CD14-positive monocyte (primary cell): ENCODE results near the gene MTA2. TPM values are rescaled to one million over a fixed set of nuclear protein-coding genes. Genes with fewer than 3 reads are reported as not detected.

Experiments
- DNase-seq, 3 donors: peaks; one replicate each; pipeline ENCODE4 v3.0.0-alpha.2; 2011 to 2022
- H2AFZ ChIP-seq: 2 replicates; pipeline ENCODE4 v1.6.0; 2012; ENCODE audit warnings: mild to moderate bottlenecking, low read depth, low read length, inconsistent platforms; ENCODE audit not compliant: insufficient read depth, poor library complexity, severe bottlenecking
- H3K27ac ChIP-seq, 2 donors: 1 replicate in 1 of 2; 2 replicates in 1 of 2; pipeline ENCODE4 v1.5.1; 2012 to 2013; ENCODE audit warnings: low read length in 2 of 2, control low read depth in 1 of 2, inconsistent platforms in 1 of 2, low read depth in 1 of 2, mild to moderate bottlenecking in 1 of 2
- H3K27me3 ChIP-seq, 2 donors: one replicate each; pipeline versions ENCODE4 v1.6.0 to v1.6.1; 2011 to 2013; ENCODE audit warnings: low read length in 2 of 2; ENCODE audit not compliant: control insufficient read depth in 2 of 2, insufficient read depth in 2 of 2
- H3K36me3 ChIP-seq, 2 donors: replicated peaks in 1 of 2; 1 replicate in 1 of 2; 2 replicates in 1 of 2; pipeline versions ENCODE4 v1.5.1 to v1.6.1; 2012 to 2013; ENCODE audit warnings: low read length in 2 of 2, control low read depth in 1 of 2, inconsistent platforms in 1 of 2, mild to moderate bottlenecking in 1 of 2; ENCODE audit not compliant: insufficient read depth in 2 of 2, control insufficient read depth in 1 of 2
- H3K4me1 ChIP-seq, 2 donors: 1 replicate in 1 of 2; 2 replicates in 1 of 2; pipeline versions ENCODE4 v1.5.1 to v1.6.1; 2012 to 2013; ENCODE audit warnings: low read length in 2 of 2, control low read depth in 1 of 2, inconsistent platforms in 1 of 2, mild to moderate bottlenecking in 1 of 2, moderate library complexity in 1 of 2; ENCODE audit not compliant: insufficient read depth in 2 of 2, control insufficient read depth in 1 of 2
- H3K4me2 ChIP-seq: replicated peaks from 2 replicates; pipeline ENCODE3; 2012; ENCODE audit warnings: low read length, moderate library complexity, mild to moderate bottlenecking; ENCODE audit not compliant: poor library complexity, severe bottlenecking; ENCODE audit errors: extremely low read depth
- H3K4me3 ChIP-seq, 3 experiments: fragments of 200-600 bp in 1 of 3; sonication (generic) in 1 of 3; replicated peaks in 1 of 3; 1 replicate in 2 of 3; 2 replicates in 1 of 3; pipeline ENCODE4 v1.5.1; 2011 to 2013; ENCODE audit warnings: low read length in 3 of 3, mild to moderate bottlenecking in 3 of 3, control low read depth in 2 of 3, low read depth in 2 of 3, inconsistent platforms in 1 of 3, moderate library complexity in 1 of 3
- H3K79me2 ChIP-seq: 2 replicates; pipeline ENCODE4 v1.6.0; 2012; ENCODE audit warnings: mild to moderate bottlenecking, control low read depth, inconsistent platforms, low read length, moderate library complexity; ENCODE audit not compliant: insufficient read depth
- H3K9ac ChIP-seq: 2 replicates; pipeline ENCODE4 v1.6.0; 2017; ENCODE audit warnings: low read length, mild to moderate bottlenecking; ENCODE audit not compliant: insufficient read depth, poor library complexity, severe bottlenecking
- H3K9me3 ChIP-seq, 2 donors: replicated peaks in 1 of 2; 1 replicate in 1 of 2; 2 replicates in 1 of 2; pipeline versions ENCODE4 v1.5.1 to v1.6.1; 2012 to 2013; ENCODE audit warnings: low read length in 2 of 2, control low read depth in 1 of 2; ENCODE audit not compliant: control insufficient read depth in 1 of 2, insufficient read depth in 1 of 2
- H4K20me1 ChIP-seq: 2 replicates; pipeline ENCODE4 v1.6.0; 2012; ENCODE audit warnings: mild to moderate bottlenecking, low read length, control low read depth, moderate library complexity; ENCODE audit not compliant: insufficient read depth
- H3K27ac Mint-ChIP-seq, 7 donors: one replicate each; pipeline ENCODE4 v1.8.0; 2020; ENCODE audit warnings: mild to moderate bottlenecking in 7 of 7, mixed read lengths in 7 of 7, moderate library complexity in 6 of 7, inconsistent platforms in 2 of 7
- H3K27me3 Mint-ChIP-seq, 3 donors: one replicate each; pipeline ENCODE4 v1.8.0; 2021 to 2022; ENCODE audit warnings: low read depth in 3 of 3, mild to moderate bottlenecking in 3 of 3, mixed read lengths in 3 of 3, moderate library complexity in 3 of 3, inconsistent platforms in 1 of 3
- H3K36me3 Mint-ChIP-seq, 2 donors: one replicate each; pipeline ENCODE4 v1.8.0; 2020; ENCODE audit warnings: mixed read lengths in 2 of 2, inconsistent platforms in 1 of 2, mild to moderate bottlenecking in 1 of 2
- H3K4me1 Mint-ChIP-seq: one replicate; pipeline ENCODE4 v1.8.0; 2020; ENCODE audit warnings: mild to moderate bottlenecking, mixed read lengths
- H3K4me3 Mint-ChIP-seq, 2 donors: one replicate each; pipeline ENCODE4 v1.8.0; 2020; ENCODE audit warnings: mild to moderate bottlenecking in 2 of 2, mixed read lengths in 2 of 2, moderate library complexity in 1 of 2
- H3K9me3 Mint-ChIP-seq, 7 donors: one replicate each; pipeline ENCODE4 v1.8.0; 2020 to 2022; ENCODE audit warnings: mixed read lengths in 7 of 7, mild to moderate bottlenecking in 6 of 7, moderate library complexity in 6 of 7, inconsistent platforms in 2 of 7
- WGBS: methylation state at CpG from one replicate; pipeline ENCODE4 v1.1.5; 2013; ENCODE audit warnings: missing lambda C conversion rate; ENCODE audit not compliant: insufficient coverage; 5-methylcytosine and 5-hydroxymethylcytosine counted together
- intact Hi-C, 2 donors: fragments of 100-400 bp; cut with micrococcal nuclease; formaldehyde crosslinking; loops; one replicate each; pipeline versions ENCODE4 v1.15.0 to v1.15.1; 2023
- polyA plus RNA-seq, 3 donors: library from polyadenylated mRNA; depleted of rRNA in 1 of 3; unstranded in 2 of 3; stranded (reverse) in 1 of 3; fragments of 300-500 nt in 2 of 3; fragments of >200 nt in 1 of 3; fragmentation: Illumina TruSeq in 2 of 3; gene quantifications; 1 replicate in 2 of 3; 2 replicates in 1 of 3; pipeline ENCODE4 v1.2.3, GENCODE V29; 2012 to 2021
- TF ChIP-seq, protein P1 (sequence below): fragments of 200-600 bp; IDR thresholded peaks from one replicate; pipeline ENCODE4 v1.8.0; 2022; ENCODE audit warnings: antibody characterized with exemption, mild to moderate bottlenecking

The MTA2 gene
- polyA plus RNA-seq, 3 donors: 14.0 to 38.6 (median 17.6) TPM

DNA sequence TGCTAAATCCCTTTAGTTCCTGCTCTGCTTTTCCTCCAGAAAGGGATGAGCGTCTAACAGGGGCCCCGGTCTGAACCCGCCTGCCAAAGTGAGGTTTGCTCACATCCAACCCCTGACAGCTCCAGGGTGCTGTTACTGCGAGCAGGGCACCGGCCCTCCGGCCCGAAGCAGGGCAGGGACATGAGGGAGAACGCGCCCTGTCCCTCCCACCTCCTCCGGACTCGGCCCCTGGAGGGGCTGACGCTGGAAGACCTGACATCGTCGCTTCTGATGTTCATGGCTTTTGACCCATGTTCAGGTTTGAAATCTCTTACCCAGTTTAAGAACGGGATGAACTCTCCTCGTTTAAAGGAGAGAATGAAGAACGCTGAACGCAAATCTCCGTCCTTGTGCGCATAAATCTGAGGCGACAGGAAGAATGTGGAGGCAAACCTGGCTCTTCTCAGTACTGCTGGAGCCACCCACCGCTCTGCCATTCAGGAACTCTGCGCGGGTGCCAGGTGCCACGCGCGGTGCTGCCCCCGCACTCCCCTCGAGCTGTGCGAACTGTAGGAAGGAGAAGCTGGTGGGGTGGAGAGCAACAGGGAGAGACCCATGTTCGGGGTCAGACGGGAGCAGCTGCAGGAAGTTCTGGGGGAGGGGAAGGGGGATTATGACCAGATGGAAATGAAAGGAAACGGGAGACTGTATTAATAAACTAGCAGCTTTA lies 27.1 kb downstream of the MTA2 start:
- peak overlapping the region; percentile 85 for H3K9ac ChIP-seq
- under 1% methylated on average over 30 of the region's 33 CpGs for WGBS
- Mint-ChIP-seq H3K27me3 (peaks cover 0 to 2% (median 0%) of the 10 kb centered on the region in 3 donors), H3K4me3 (peak overlapping the region; percentile 95 to 99), H3K9me3 (peaks cover 0 to 2% (median 0%) of the 10 kb centered on the region in 7 donors), H3K27ac (peak overlapping the region; percentile 90 to 96 (median 94)), H3K4me1 (peaks cover 44% of the 10 kb centered on the region), H3K36me3 (peaks cover 52 to 67% of the 10 kb centered on the region in 2 donors)
- H3K27ac ChIP-seq: peak overlapping the region; percentile 62 to 85
- H4K20me1 ChIP-seq: peaks cover 34% of the 10 kb centered on the region
- H3K4me1 ChIP-seq: peaks cover 22 to 29% of the 10 kb centered on the region in 2 donors
- H3K9me3 ChIP-seq: no peaks in the 10 kb centered on the region
- peak overlapping the region; percentile 68 to 100 (median 91) for H3K4me3 ChIP-seq
- no peaks in the 10 kb centered on the region for H3K27me3 ChIP-seq
- H3K79me2 ChIP-seq: peaks cover 62% of the 10 kb centered on the region
- TF ChIP-seq, protein P1, sequence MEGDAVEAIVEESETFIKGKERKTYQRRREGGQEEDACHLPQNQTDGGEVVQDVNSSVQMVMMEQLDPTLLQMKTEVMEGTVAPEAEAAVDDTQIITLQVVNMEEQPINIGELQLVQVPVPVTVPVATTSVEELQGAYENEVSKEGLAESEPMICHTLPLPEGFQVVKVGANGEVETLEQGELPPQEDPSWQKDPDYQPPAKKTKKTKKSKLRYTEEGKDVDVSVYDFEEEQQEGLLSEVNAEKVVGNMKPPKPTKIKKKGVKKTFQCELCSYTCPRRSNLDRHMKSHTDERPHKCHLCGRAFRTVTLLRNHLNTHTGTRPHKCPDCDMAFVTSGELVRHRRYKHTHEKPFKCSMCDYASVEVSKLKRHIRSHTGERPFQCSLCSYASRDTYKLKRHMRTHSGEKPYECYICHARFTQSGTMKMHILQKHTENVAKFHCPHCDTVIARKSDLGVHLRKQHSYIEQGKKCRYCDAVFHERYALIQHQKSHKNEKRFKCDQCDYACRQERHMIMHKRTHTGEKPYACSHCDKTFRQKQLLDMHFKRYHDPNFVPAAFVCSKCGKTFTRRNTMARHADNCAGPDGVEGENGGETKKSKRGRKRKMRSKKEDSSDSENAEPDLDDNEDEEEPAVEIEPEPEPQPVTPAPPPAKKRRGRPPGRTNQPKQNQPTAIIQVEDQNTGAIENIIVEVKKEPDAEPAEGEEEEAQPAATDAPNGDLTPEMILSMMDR: no peak
- peak in 1 of 3 donors; percentile 14 for DNase-seq
- intact Hi-C loops: loop anchor here (2.0 kb wide), 1 partner anchor 16 kb away; the partner anchor contains the start of gene TUT1 (in 2 of the 2)
- H3K36me3 ChIP-seq: peaks cover 55 to 68% of the 10 kb centered on the region in 2 donors
- peak overlapping the region; percentile 97 for H2AFZ ChIP-seq
- H3K4me2 ChIP-seq: peak overlapping the region; percentile 89

DNA sequence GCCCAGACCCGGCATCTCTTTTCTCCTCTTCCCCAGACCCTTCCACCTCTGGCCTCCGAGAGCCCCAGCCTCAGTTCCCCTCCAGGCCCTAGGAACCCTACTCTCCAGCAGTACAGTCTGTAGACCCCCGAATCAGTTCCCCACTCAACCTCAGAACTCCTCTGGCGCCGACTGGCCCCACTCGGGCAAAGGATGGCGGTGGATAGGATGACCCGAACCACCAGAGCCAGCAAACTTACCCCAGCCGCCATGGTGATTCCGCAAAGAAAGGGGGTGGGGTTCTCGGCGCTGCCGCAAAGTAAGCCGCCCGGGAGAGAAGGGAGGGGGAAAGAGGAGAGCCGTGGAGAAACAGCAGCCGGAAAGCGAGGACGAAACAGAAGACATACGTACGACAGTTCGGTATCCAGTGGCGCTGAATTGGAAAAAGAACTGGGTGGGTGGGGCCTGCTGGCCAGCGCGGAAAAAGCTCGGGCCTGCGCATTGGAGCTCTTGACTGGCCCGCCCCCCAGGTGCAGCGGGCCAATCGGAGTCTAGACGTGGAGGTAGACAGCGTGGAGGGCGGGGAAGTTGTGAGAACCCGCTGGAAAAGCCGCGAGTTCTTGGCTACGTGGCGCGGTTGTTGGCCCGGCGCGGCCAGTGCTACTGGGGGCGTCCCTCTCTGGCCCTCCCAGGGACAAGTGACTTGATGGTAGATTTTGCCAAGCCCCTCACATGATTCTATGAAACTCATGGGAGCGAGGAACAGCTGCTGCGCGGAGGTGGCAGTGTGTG lies 27.9 kb downstream of the MTA2 start, which contains the start of gene EEF1G:
Gene EEF1G (minus strand): TSS at position 300 of the 771 bp plus-strand sequence. CDS start 49 bp downstream, at position 251.
- Histone ChIP-seq H3K27ac (peak within 1 kb of the TSS; percentile 77 to 85), H3K9me3 (no peaks in the 10 kb centered on the region), H3K27me3 (no peaks in the 10 kb centered on the region), H3K4me2 (peak within 1 kb of the TSS; percentile 89), H3K9ac (peak within 1 kb of the TSS; percentile 85), H4K20me1 (peaks cover 41% of the 10 kb centered on the region), H3K79me2 (peaks cover 70% of the 10 kb centered on the region), H2AFZ (peak within 1 kb of the TSS; percentile 99), H3K4me3 (peak within 1 kb of the TSS; percentile 68 to 100 (median 91)), H3K36me3 (peaks cover 58 to 70% of the 10 kb centered on the region in 2 donors), H3K4me1 (peaks cover 22 to 29% of the 10 kb centered on the region in 2 donors)
- Mint-ChIP-seq H3K27ac (peak within 1 kb of the TSS; percentile 90 to 96 (median 94)), H3K4me3 (peak within 1 kb of the TSS; percentile 95 to 99), H3K4me1 (peaks cover 44% of the 10 kb centered on the region), H3K36me3 (peaks cover 54 to 72% of the 10 kb centered on the region in 2 donors), H3K27me3 (peaks cover 0 to 2% (median 0%) of the 10 kb centered on the region in 3 donors), H3K9me3 (peaks cover 0 to 2% (median 0%) of the 10 kb centered on the region in 7 donors)
- intact Hi-C loops: loop anchor here (2.0 kb wide), 1 partner anchor 17 kb away; the partner anchor contains the start of gene TUT1 (in 2 of the 2)
- TF ChIP-seq, protein P1: no peak
- DNase-seq: peak; percentile 99
- WGBS: 0% methylated on average over 31 of the region's 46 CpGs
